Measurements from ENCODE around the gene CYP26B1.

The CYP26B1 gene

DNA sequence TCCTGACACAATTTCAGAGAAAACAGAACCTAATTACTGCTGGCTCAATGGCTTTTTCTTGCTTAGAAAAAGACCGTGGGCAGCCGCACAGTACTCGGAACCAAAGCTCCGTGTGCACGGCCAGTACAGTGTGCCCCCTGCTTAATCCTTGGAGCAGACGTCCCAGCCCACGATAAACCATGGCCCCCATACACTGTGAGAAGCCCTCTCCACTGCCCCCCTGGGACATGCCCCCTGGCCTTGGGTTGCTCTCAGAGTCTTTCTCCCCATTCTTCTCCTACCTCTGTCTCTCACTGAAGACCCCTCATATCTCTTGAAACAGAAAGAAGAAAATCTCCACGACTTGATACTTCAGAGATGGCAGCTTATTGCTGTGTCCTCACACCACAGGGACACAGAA, 44.0 kb downstream of the CYP26B1 start:
- WGBS = 94% methylated on average over 8 of the region's 8 CpGs
- H3K36me3 ChIP-seq (ENCODE audit: insufficient read depth, low read length) = no peaks in the 10 kb centered on the region
- no peaks in the 10 kb centered on the region for H3K9me3 ChIP-seq (ENCODE audit: insufficient read depth, low read depth, low read length)
- H3K27me3 ChIP-seq (ENCODE audit: insufficient read depth, low read length) = no peaks in the 10 kb centered on the region
- H3K27ac ChIP-seq (ENCODE audit: low read depth, low read length) = no peak overlapping the region
- H3K9ac ChIP-seq (ENCODE audit: low read depth, low read length) = no peak overlapping the region
- no peak overlapping the region for H3K4me3 ChIP-seq (ENCODE audit: low read length)
- H3K4me1 ChIP-seq (ENCODE audit: insufficient read depth, low read length) = no peaks in the 10 kb centered on the region

- Histone ChIP-seq H3K4me1 (ENCODE audit: insufficient read depth, low read length) (no peaks in the 10 kb centered on the region), H3K9me3 (ENCODE audit: insufficient read depth, low read depth, low read length) (no peaks in the 10 kb centered on the region), H3K27ac (ENCODE audit: low read depth, low read length) (no peak overlapping the region), H3K9ac (ENCODE audit: low read depth, low read length) (no peak overlapping the region), H3K4me3 (ENCODE audit: low read length) (no peak overlapping the region), H3K27me3 (ENCODE audit: insufficient read depth, low read length) (no peaks in the 10 kb centered on the region), H3K36me3 (ENCODE audit: insufficient read depth, low read length) (no peaks in the 10 kb centered on the region)
- 94% methylated on average over 5 of the region's 5 CpGs for WGBS
These were observed 44.5 kb downstream of the CYP26B1 start for GRCh38 chr2:72103161-72103560.

GRCh38 chr2:72098935-72099334, 48.7 kb downstream of the CYP26B1 start:
- Histone ChIP-seq H3K27ac (ENCODE audit: low read depth, low read length) (no peak overlapping the region), H3K9me3 (ENCODE audit: insufficient read depth, low read depth, low read length) (no peaks in the 10 kb centered on the region), H3K9ac (ENCODE audit: low read depth, low read length) (no peak overlapping the region), H3K4me1 (ENCODE audit: insufficient read depth, low read length) (no peaks in the 10 kb centered on the region), H3K4me3 (ENCODE audit: low read length) (no peak overlapping the region), H3K36me3 (ENCODE audit: insufficient read depth, low read length) (no peaks in the 10 kb centered on the region), H3K27me3 (ENCODE audit: insufficient read depth, low read length) (no peaks in the 10 kb centered on the region)
- 91% methylated on average over 5 of the region's 6 CpGs for WGBS

- 95% methylated on average over 8 of the region's 8 CpGs for WGBS
These were observed 50.4 kb downstream of the CYP26B1 start for GRCh38 chr2:72097276-72097675.

GRCh38 chr2:72096181-72096580, 51.5 kb downstream of the CYP26B1 start:
- Histone ChIP-seq H3K4me1 (ENCODE audit: insufficient read depth, low read length) (no peaks in the 10 kb centered on the region), H3K9ac (ENCODE audit: low read depth, low read length) (no peak overlapping the region), H3K36me3 (ENCODE audit: insufficient read depth, low read length) (no peaks in the 10 kb centered on the region), H3K9me3 (ENCODE audit: insufficient read depth, low read depth, low read length) (no peaks in the 10 kb centered on the region), H3K27me3 (ENCODE audit: insufficient read depth, low read length) (no peaks in the 10 kb centered on the region), H3K4me3 (ENCODE audit: low read length) (no peak overlapping the region), H3K27ac (ENCODE audit: low read depth, low read length) (no peak overlapping the region)
- WGBS = 94% methylated on average over 4 of the region's 4 CpGs

More at GRCh38 chr2:72097276-72097675, 50.4 kb downstream of the CYP26B1 start:
- Histone ChIP-seq H3K9me3 (ENCODE audit: insufficient read depth, low read depth, low read length) (no peaks in the 10 kb centered on the region), H3K4me1 (ENCODE audit: insufficient read depth, low read length) (no peaks in the 10 kb centered on the region), H3K36me3 (ENCODE audit: insufficient read depth, low read length) (no peaks in the 10 kb centered on the region), H3K4me3 (ENCODE audit: low read length) (no peak overlapping the region), H3K27ac (ENCODE audit: low read depth, low read length) (no peak overlapping the region), H3K9ac (ENCODE audit: low read depth, low read length) (no peak overlapping the region), H3K27me3 (ENCODE audit: insufficient read depth, low read length) (no peaks in the 10 kb centered on the region)

GRCh38 chr2:72095364-72095763, 52.3 kb downstream of the CYP26B1 start:
- H3K4me3 ChIP-seq (ENCODE audit: low read length) = no peak overlapping the region
- no peak overlapping the region for H3K9ac ChIP-seq (ENCODE audit: low read depth, low read length)
- 93% methylated on average over 3 of the region's 3 CpGs for WGBS

DNA sequence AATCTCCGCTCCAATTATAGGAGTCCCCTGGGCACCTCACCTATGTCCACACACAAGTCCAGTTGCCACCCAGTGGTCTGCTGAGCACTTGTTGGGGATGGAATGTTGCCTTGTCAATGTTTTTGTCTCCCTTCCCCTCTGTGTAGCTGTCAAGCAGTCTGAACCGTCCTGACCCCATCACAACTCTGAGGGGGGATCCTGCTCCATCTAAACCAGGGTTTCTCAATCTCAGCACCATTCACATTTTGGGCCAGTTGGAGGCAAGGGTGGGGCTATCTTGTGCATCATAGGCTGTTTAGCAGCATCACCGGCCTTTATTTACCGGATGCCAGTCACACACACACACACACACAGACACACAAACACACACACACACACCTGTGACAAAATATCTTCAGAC, 53.0 kb downstream of the CYP26B1 start:
- no peaks in the 10 kb centered on the region for H3K27me3 ChIP-seq (ENCODE audit: insufficient read depth, low read length)
- 94% methylated on average over 4 of the region's 4 CpGs for WGBS
- H3K27ac ChIP-seq (ENCODE audit: low read depth, low read length) = no peak overlapping the region

More at GRCh38 chr2:72095364-72095763, 52.3 kb downstream of the CYP26B1 start:
- Histone ChIP-seq H3K36me3 (ENCODE audit: insufficient read depth, low read length) (no peaks in the 10 kb centered on the region), H3K27ac (ENCODE audit: low read depth, low read length) (no peak overlapping the region), H3K9me3 (ENCODE audit: insufficient read depth, low read depth, low read length) (no peaks in the 10 kb centered on the region), H3K27me3 (ENCODE audit: insufficient read depth, low read length) (no peaks in the 10 kb centered on the region), H3K4me1 (ENCODE audit: insufficient read depth, low read length) (no peaks in the 10 kb centered on the region)

GRCh38 chr2:72092111-72092510, 55.6 kb downstream of the CYP26B1 start:
- Histone ChIP-seq H3K36me3 (ENCODE audit: insufficient read depth, low read length) (no peaks in the 10 kb centered on the region), H3K4me1 (ENCODE audit: insufficient read depth, low read length) (no peaks in the 10 kb centered on the region), H3K9me3 (ENCODE audit: insufficient read depth, low read depth, low read length) (no peaks in the 10 kb centered on the region), H3K27ac (ENCODE audit: low read depth, low read length) (no peak overlapping the region), H3K9ac (ENCODE audit: low read depth, low read length) (no peak overlapping the region), H3K4me3 (ENCODE audit: low read length) (no peak overlapping the region), H3K27me3 (ENCODE audit: insufficient read depth, low read length) (no peaks in the 10 kb centered on the region)
- 90% methylated on average over 6 of the region's 6 CpGs for WGBS

More for the DNA sequence above, 53.0 kb downstream of the CYP26B1 start:
- H3K36me3 ChIP-seq (ENCODE audit: insufficient read depth, low read length) = no peaks in the 10 kb centered on the region
- no peaks in the 10 kb centered on the region for H3K9me3 ChIP-seq (ENCODE audit: insufficient read depth, low read depth, low read length)
- no peak overlapping the region for H3K4me3 ChIP-seq (ENCODE audit: low read length)
- no peak overlapping the region for H3K9ac ChIP-seq (ENCODE audit: low read depth, low read length)
- H3K4me1 ChIP-seq (ENCODE audit: insufficient read depth, low read length) = no peaks in the 10 kb centered on the region

DNA sequence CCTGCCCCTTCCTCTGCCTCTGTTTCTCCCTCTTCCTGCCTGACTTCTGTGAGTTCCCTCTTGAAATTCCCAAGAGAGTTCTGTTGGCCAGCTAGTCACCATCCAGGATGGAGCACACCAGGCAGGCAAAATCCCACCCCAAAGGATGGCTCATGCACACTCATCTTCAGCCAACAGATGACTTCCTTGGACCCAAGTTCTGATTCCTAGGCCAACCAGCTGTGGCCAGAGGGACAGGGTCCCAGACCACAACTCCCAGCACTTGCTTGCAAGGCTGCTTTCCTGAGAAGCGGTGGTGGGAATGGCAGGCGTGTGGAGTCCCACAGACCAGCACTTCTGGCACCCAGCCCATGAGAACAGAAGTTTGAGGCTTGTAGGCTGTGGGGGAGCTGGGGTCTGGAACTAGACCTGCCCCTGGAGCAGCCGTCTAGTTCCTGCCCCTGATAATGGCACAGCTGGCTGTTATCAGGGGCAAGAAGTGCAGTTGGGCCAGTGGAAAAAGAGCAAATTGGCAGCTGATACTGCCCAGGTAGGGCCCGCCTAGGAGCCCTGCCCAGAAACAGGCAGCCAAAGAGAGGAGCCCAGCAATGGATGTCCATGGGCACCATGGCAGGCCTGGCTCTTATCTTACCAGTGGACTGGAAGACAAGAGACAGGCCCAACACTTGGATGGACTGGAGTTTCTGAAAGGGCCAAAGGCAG, 56.7 kb downstream of the CYP26B1 start:
- no peaks in the 10 kb centered on the region for H3K9me3 ChIP-seq (ENCODE audit: insufficient read depth, low read depth, low read length)
- H3K4me1 ChIP-seq (ENCODE audit: insufficient read depth, low read length) = no peaks in the 10 kb centered on the region
- no peaks in the 10 kb centered on the region for H3K36me3 ChIP-seq (ENCODE audit: insufficient read depth, low read length)
- 94% methylated on average over 4 of the region's 4 CpGs for WGBS
- H3K9ac ChIP-seq (ENCODE audit: low read depth, low read length) = no peak overlapping the region
- H3K4me3 ChIP-seq (ENCODE audit: low read length) = no peak overlapping the region
- H3K27ac ChIP-seq (ENCODE audit: low read depth, low read length) = no peak overlapping the region
- no peaks in the 10 kb centered on the region for H3K27me3 ChIP-seq (ENCODE audit: insufficient read depth, low read length)

DNA sequence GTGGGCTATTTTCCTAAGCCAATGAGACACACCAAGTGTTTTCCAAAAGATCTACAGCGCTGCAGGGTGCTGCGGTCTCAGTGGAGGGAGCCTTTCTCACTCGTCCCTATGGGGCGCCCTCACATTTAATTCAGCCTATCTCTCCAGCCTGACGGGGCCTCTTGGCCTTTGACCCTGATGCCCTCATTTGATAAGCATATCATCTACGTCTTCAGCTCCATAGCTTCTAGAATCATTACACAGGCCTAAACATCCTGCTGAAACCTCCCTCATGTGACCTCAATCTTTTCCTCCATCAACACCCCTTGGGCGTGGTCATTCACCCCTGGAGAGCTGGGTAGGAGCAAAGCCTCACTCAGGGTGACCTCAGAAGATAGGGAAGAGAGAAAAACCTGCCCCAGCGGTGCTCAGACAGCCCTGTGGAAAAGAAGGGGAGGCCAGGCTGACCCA, 57.4 kb downstream of the CYP26B1 start:
- Histone ChIP-seq H3K9ac (ENCODE audit: low read depth, low read length) (no peak overlapping the region), H3K36me3 (ENCODE audit: insufficient read depth, low read length) (no peaks in the 10 kb centered on the region), H3K27ac (ENCODE audit: low read depth, low read length) (no peak overlapping the region), H3K4me1 (ENCODE audit: insufficient read depth, low read length) (no peaks in the 10 kb centered on the region), H3K9me3 (ENCODE audit: insufficient read depth, low read depth, low read length) (no peaks in the 10 kb centered on the region), H3K27me3 (ENCODE audit: insufficient read depth, low read length) (no peaks in the 10 kb centered on the region), H3K4me3 (ENCODE audit: low read length) (no peak overlapping the region)
- 89% methylated on average over 8 of the region's 8 CpGs for WGBS

DNA sequence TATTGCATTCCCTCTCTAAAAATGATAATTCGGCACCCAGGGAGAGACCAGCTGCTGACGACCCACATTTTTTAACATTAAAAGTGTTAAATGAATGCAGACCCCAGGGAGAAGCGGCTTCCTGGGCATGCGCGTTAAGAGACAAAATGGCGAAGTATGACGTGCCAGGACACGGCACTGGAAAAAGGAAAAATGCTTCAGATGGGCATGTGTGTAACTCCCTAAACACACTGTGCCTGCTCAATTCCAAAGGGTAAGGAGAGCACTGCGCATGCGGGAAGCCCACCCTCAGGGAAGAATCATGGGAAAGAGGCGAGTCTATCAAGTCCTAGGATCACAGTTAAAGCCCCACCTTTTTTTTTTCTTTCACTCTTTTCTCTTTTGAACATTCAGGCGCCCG, 58.1 kb downstream of the CYP26B1 start:
- Histone ChIP-seq H3K36me3 (ENCODE audit: insufficient read depth, low read length) (no peaks in the 10 kb centered on the region), H3K27me3 (ENCODE audit: insufficient read depth, low read length) (no peaks in the 10 kb centered on the region), H3K4me3 (ENCODE audit: low read length) (no peak overlapping the region), H3K9me3 (ENCODE audit: insufficient read depth, low read depth, low read length) (no peaks in the 10 kb centered on the region), H3K4me1 (ENCODE audit: insufficient read depth, low read length) (no peaks in the 10 kb centered on the region), H3K9ac (ENCODE audit: low read depth, low read length) (no peak overlapping the region), H3K27ac (ENCODE audit: low read depth, low read length) (no peak overlapping the region)
- WGBS = 94% methylated on average over 13 of the region's 13 CpGs

- no peaks in the 10 kb centered on the region for H3K27me3 ChIP-seq (ENCODE audit: insufficient read depth, low read length)
- no peaks in the 10 kb centered on the region for H3K36me3 ChIP-seq (ENCODE audit: insufficient read depth, low read length)
- no peak overlapping the region for H3K27ac ChIP-seq (ENCODE audit: low read depth, low read length)
- H3K9ac ChIP-seq (ENCODE audit: low read depth, low read length) = no peak overlapping the region
- H3K4me1 ChIP-seq (ENCODE audit: insufficient read depth, low read length) = no peaks in the 10 kb centered on the region
- no peak overlapping the region for H3K4me3 ChIP-seq (ENCODE audit: low read length)
- WGBS = 93% methylated on average over 4 of the region's 4 CpGs
- no peaks in the 10 kb centered on the region for H3K9me3 ChIP-seq (ENCODE audit: insufficient read depth, low read depth, low read length)
These were observed 58.6 kb downstream of the CYP26B1 start for GRCh38 chr2:72089028-72089427.
